CD4-positive, alpha-beta T cell (primary cell): ENCODE data around the gene LPP. TPM values are rescaled to one million over a fixed set of nuclear protein-coding genes. Genes with fewer than 3 reads are reported as not detected.

ENCODE experiments used
- ATAC-seq: fragments of 200-7000 bp; cut with Tn5 transposase; one replicate; pipeline ENCODE4 v1.10.0; 2022; ENCODE audit warnings: mild to moderate bottlenecking; ENCODE audit not compliant: poor library complexity
- CTCF ChIA-PET: fragments of 350-600 bp; sonication (Branson Sonifier 250); formaldehyde crosslinking; loops from one replicate; lab custom pipeline; 2021; ENCODE audit warnings: antibody characterized with exemption, inconsistent platforms; lab: Charles Lee
- POLR2A ChIA-PET: fragments of 350-600 bp; sonication (Branson Sonifier 250); formaldehyde crosslinking; loops from one replicate; lab custom pipeline; 2021; ENCODE audit warnings: antibody characterized with exemption, inconsistent platforms; lab: Charles Lee
- DNase-seq, 14 experiments: peaks; one replicate each; pipeline ENCODE4 v3.0.0-alpha.2; 2013 to 2020; ENCODE audit warnings: mixed read lengths in 2 of 14
- H3K27ac ChIP-seq, 2 donors: one replicate each; pipeline versions ENCODE4 v1.5.1 to v1.7.0; 2013; ENCODE audit warnings: low read length in 2 of 2, low read depth in 1 of 2, mild to moderate bottlenecking in 1 of 2
- H3K27me3 ChIP-seq, 2 experiments: 1 replicate in 1 of 2; 2 replicates in 1 of 2; pipeline versions ENCODE4 v1.6.1 to v1.7.0; 2013; ENCODE audit warnings: low read length in 2 of 2, control low read depth in 1 of 2, mild to moderate bottlenecking in 1 of 2, moderate library complexity in 1 of 2; ENCODE audit not compliant: insufficient read depth in 2 of 2, control insufficient read depth in 1 of 2
- H3K36me3 ChIP-seq: one replicate; pipeline ENCODE4 v1.6.1; 2013; ENCODE audit warnings: low read length, control low read depth; ENCODE audit not compliant: insufficient read depth
- H3K4me1 ChIP-seq: one replicate; pipeline ENCODE4 v1.6.1; 2013; ENCODE audit warnings: low read length, control low read depth; ENCODE audit not compliant: insufficient read depth
- H3K4me3 ChIP-seq: one replicate; pipeline ENCODE4 v1.5.1; 2013; ENCODE audit warnings: mild to moderate bottlenecking, low read length, moderate library complexity
- H3K9me3 ChIP-seq, 2 experiments: 1 replicate in 1 of 2; 2 replicates in 1 of 2; pipeline versions ENCODE4 v1.6.1 to v1.7.0; 2013; ENCODE audit warnings: low read length in 2 of 2, mild to moderate bottlenecking in 2 of 2, control low read depth in 1 of 2, moderate library complexity in 1 of 2; ENCODE audit not compliant: control insufficient read depth in 1 of 2, insufficient read depth in 1 of 2
- H3K27ac Mint-ChIP-seq: one replicate; pipeline ENCODE4 v1.8.0; 2020; ENCODE audit warnings: mixed read lengths
- H3K27me3 Mint-ChIP-seq: one replicate; pipeline ENCODE4 v1.8.0; 2021; ENCODE audit warnings: mixed read lengths
- H3K36me3 Mint-ChIP-seq: one replicate; pipeline ENCODE4 v1.8.0; 2021; ENCODE audit warnings: low read depth, mixed read lengths
- H3K4me1 Mint-ChIP-seq: one replicate; pipeline ENCODE4 v1.8.0; 2021; ENCODE audit warnings: low read depth, mixed read lengths
- H3K4me3 Mint-ChIP-seq: one replicate; pipeline ENCODE4 v1.8.0; 2020; ENCODE audit warnings: mild to moderate bottlenecking, mixed read lengths
- H3K9me3 Mint-ChIP-seq: one replicate; pipeline ENCODE4 v1.8.0; 2020; ENCODE audit warnings: mixed read lengths
- CTCF ChIP-seq: fragments of 200-600 bp; IDR thresholded peaks from one replicate; pipeline ENCODE4 v1.8.0; 2022; ENCODE audit warnings: antibody characterized with exemption, mild to moderate bottlenecking
- intact Hi-C, 2 experiments: fragments of 100-400 bp; cut with DNase I in 1 of 2; cut with micrococcal nuclease in 1 of 2; formaldehyde crosslinking; loops; one replicate each; pipeline versions ENCODE4 v1.15.1 to v1.9.0; 2023 to 2025; cut with DNase I, micrococcal nuclease
- total RNA-seq, 174 experiments: library from RNA in 2 of 174; stranded (reverse) in 2 of 174; gene quantifications; one replicate each; pipeline ENCODE4 v1.2.3 and lab custom pipeline; 2021 to 2026

LPP gene
- total RNA-seq, 2 experiments from 2014 or later, result 45.6 to 45.9 TPM

- H3K9me3 Mint-ChIP-seq, result no peaks in the 10 kb centered on the region
- no peak for TF ChIP-seq CTCF
- Histone ChIP-seq H3K36me3 (peaks cover 13% of the 10 kb centered on the region), H3K4me1 (no peaks in the 10 kb centered on the region), H3K9me3 (no peaks in the 10 kb centered on the region), H3K27ac (no peak overlapping the region), H3K27me3 (no peaks in the 10 kb centered on the region), H3K4me3 (no peak overlapping the region)
- no peaks in the 10 kb centered on the region for H3K27me3 Mint-ChIP-seq
- H3K4me1 Mint-ChIP-seq, result no peaks in the 10 kb centered on the region
- DNase-seq, result no peak
- no peak for ATAC-seq
- intact Hi-C loops, result no loop called here
- ChIA-PET CTCF (no interaction called here), POLR2A (no interaction called here)
- H3K36me3 Mint-ChIP-seq, result peaks cover 20% of the 10 kb centered on the region
- H3K27ac Mint-ChIP-seq, result no peak overlapping the region
- H3K4me3 Mint-ChIP-seq, result no peak overlapping the region
These were observed 713.8 kb downstream of the LPP start for GRCh38 chr3:188867691-188868265.

DNA sequence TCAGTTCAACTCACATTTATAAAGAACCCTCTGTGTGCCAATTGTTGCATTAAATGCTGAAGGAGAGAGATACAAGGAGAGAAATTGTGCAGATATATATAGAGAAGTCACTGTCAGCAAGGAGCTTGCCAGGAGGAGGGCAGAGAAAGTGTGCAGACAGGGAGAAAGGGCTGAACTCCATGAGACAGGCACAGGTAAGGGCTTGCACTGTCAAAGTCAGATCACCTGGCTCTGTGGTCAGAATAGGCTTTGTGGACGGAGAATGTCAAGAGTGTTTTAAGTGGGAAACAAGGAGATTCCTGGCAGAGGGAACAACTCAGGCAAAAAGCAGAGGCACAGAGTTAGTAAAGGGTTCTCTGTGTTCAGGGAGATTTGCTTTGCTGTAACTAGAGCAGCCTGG, 714.8 kb downstream of the LPP start:
- no peak for ATAC-seq
- ChIA-PET POLR2A (no interaction called here), CTCF (no interaction called here)
- peaks cover 13% of the 10 kb centered on the region for H3K36me3 ChIP-seq
- Mint-ChIP-seq H3K27ac (no peak overlapping the region), H3K9me3 (no peaks in the 10 kb centered on the region), H3K27me3 (no peaks in the 10 kb centered on the region), H3K4me1 (no peaks in the 10 kb centered on the region), H3K36me3 (peaks cover 30% of the 10 kb centered on the region), H3K4me3 (no peak overlapping the region)
- H3K27ac ChIP-seq, result no peak overlapping the region
- no peak for TF ChIP-seq CTCF
- H3K4me3 ChIP-seq, result no peak overlapping the region
- no peaks in the 10 kb centered on the region for H3K4me1 ChIP-seq
- no peaks in the 10 kb centered on the region for H3K9me3 ChIP-seq
- intact Hi-C loops, result no loop called here
- no peaks in the 10 kb centered on the region for H3K27me3 ChIP-seq
- DNase-seq, result no peak

DNA sequence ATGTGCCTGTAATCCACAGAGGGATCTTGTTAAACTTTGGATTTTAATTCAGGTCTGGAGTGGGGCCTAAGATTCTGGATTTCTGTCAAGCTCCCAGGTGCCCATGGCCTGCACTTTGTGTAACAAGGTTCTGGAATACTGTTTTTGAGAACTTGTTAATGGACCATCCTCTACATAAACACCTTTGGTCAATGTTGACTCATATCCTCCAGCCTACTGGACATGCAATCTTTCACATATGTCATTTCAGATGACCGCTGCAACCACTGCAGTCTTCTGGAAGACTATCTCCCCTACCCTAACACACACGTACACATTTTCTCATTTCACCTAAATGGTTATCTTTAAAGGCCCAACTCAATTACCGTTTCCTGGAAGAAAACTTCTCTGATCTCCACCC, 715.7 kb downstream of the LPP start:
- no peak for TF ChIP-seq CTCF
- Histone ChIP-seq H3K27ac (no peak overlapping the region), H3K9me3 (no peaks in the 10 kb centered on the region), H3K36me3 (peaks cover 21% of the 10 kb centered on the region), H3K4me3 (no peak overlapping the region), H3K4me1 (no peaks in the 10 kb centered on the region), H3K27me3 (no peaks in the 10 kb centered on the region)
- ChIA-PET POLR2A (no interaction called here), CTCF (no interaction called here)
- peaks cover 38% of the 10 kb centered on the region for H3K36me3 Mint-ChIP-seq
- H3K9me3 Mint-ChIP-seq, result no peaks in the 10 kb centered on the region
- H3K27ac Mint-ChIP-seq, result no peak overlapping the region
- no peak for DNase-seq
- intact Hi-C loops, result no loop called here
- H3K4me3 Mint-ChIP-seq, result no peak overlapping the region
- ATAC-seq, result no peak
- no peaks in the 10 kb centered on the region for H3K27me3 Mint-ChIP-seq
- no peaks in the 10 kb centered on the region for H3K4me1 Mint-ChIP-seq
